VCaP (cell line): ENCODE results near the gene RBM38.

Experiments used
- H3K27ac ChIP-seq: fragments of 450-650 bp; 2 replicates; pipeline ENCODE4 v1.5.1; 2017
- CTCF ChIP-seq: fragments of 450-650 bp; conservative IDR thresholded peaks from 2 replicates; pipeline ENCODE4 v1.5.1; 2017; ENCODE audit warnings: mild to moderate bottlenecking, moderate library complexity

RBM38 gene

DNA sequence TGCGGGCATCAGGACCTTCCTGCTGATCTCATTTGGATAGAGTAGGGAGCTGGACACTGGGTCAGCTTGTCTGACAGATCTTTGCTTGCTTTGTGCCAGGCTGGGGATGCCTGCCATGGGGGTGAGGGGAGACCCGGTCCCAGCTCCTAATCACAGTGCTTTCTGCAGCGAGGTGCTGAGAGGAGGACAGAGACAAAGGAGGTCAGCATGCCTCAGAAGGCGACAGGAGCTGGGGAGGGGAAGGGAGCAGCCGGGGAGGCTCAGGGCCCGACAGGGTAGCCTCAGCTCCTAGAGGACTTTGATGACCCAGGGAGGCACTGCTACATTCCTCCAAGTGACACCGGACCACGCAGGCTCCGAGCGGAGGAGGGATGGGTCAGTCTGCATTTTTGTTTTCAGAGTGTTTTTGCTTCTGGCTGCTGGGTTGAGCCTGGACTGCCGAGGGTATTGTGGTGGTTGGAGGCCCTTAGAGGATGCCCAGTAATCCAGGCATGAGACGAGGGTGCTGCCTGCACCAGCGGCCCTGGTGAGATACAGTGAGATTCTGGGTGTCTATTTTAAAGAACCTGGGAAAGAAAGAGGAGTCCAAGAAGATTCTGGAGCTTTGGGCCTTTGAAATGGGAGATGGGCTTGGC, 7.8 kb downstream of the RBM38 start:
- no peak for TF ChIP-seq CTCF
- no peak overlapping the region for H3K27ac ChIP-seq

GRCh38 chr20:57399587-57400155, 8.5 kb downstream of the RBM38 start:
- no peak overlapping the region for H3K27ac ChIP-seq
- no peak for TF ChIP-seq CTCF

GRCh38 chr20:57400231-57400701, 9.1 kb downstream of the RBM38 start:
- no peak overlapping the region for H3K27ac ChIP-seq
- no peak for TF ChIP-seq CTCF

- no peak for TF ChIP-seq CTCF
- no peak overlapping the region for H3K27ac ChIP-seq
These were observed 9.8 kb downstream of the RBM38 start for GRCh38 chr20:57400821-57401564.

DNA sequence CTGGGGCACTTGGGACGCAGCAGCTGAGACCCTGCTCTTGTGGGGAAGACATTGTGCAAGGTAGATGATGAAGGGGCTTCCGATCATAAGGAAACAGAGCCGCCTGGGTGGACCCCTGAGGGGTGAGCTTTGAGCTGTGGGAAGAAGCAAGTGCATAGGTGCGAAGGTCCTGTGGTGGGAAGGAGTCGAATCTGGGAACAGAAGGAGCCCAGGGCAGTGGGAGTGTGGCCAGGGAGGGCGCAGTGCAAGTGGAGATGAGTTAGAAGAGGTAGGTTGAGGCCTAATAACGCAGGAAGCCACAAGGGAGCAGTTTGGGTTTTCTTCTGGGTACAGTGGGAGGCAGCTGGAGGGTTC, 10.3 kb downstream of the RBM38 start:
- no peak overlapping the region for H3K27ac ChIP-seq
- TF ChIP-seq CTCF: no peak

DNA sequence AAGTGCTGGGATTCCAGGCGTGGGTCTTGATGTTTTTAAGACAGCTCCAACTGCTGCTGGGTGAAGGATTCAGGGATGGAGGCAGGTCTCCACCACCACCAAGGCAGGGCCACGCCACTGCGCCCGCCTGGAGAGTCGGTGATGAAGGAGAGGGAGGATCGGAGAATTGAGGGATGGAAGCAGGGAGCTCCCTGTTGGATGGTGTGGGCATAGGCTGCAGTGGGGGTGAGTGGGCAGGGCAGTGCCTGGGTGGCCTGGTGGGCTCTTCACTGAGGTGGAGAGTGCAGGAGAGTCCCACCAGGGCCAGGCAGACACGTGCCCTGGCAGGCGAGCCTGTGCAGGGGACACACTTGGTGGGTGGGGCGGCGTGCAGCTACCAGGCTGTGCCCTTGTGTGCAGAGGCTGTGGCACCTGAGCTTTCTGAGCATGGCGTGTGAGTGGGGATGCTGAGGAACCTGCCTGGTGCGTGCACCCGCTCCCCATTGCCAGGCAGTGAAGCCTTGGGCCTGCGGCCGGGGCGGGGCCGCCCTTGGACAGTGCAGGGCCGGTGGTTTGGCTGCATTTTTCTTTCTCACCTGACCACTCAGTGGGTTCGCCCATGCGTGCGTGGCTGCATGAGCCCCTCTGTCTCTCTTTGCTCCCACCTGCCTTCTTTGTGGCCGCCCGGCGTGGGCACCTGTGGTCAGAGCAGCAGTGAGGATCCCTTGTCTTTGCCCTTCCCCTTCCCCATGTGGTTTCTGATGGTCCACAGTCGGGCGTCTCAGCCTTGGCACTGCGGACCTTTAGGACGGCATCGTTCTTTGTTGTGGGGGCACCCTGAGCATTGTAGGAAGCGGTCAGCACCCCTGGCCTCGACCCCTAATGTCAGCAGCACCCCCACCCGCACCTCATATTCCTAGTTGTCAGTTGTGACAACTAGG, 11.3 kb downstream of the RBM38 start:
- no peak overlapping the region for H3K27ac ChIP-seq

More for the DNA sequence above, 11.3 kb downstream of the RBM38 start:
- no peak for TF ChIP-seq CTCF
